Mesenteric fat pad (tissue), 1 donor: ENCODE measurements around the gene PLA1A. TPM values are rescaled to one million over a fixed set of nuclear protein-coding genes. Genes with fewer than 3 reads are reported as not detected.
"Not testable (repeated sequence)": the region's sequence is repeated elsewhere in the genome, so short reads cannot be mapped to it uniquely, and the experiment has no call there.

Experiments used
- DNase-seq: peaks from one replicate; pipeline ENCODE4 v3.0.0-alpha.2; 2020; ENCODE audit warnings: low spot score
- total RNA-seq: library from RNA; stranded (reverse); fragmentation: NEBNext Ultra II Directional; extraction: Animal tissue kit (Norgen Biotek cat#: 25700); gene quantifications from one replicate; pipeline ENCODE4 v1.2.1, GENCODE V29; 2021
- donor health status: DM: yes; HTN: yes; CAD: no.

The PLA1A gene
- total RNA-seq, 1 donor from 2014 or later: 3.4 TPM

- DNase-seq: no peak
Measured at GRCh38 chr3:119575507-119575906, 22.2 kb upstream of the PLA1A start.

- DNase-seq: peak; percentile 95
Measured at GRCh38 chr3:119579366-119580066, 18.2 kb upstream of the PLA1A start, which contains the start of gene ADPRH. TSS of gene ADPRH (plus strand) at chr3:119579492. CDS start at chr3:119582170, 2,678 bp downstream.

- DNase-seq: no peak
Measured at GRCh38 chr3:119580067-119580760, 17.5 kb upstream of the PLA1A start.

GRCh38 chr3:119582178-119582577, 15.5 kb upstream of the PLA1A start:
- DNase-seq: no peak

GRCh38 chr3:119585208-119585607, 12.5 kb upstream of the PLA1A start:
- DNase-seq: no peak

- no peak for DNase-seq
Measured at GRCh38 chr3:119585856-119586570, 11.7 kb upstream of the PLA1A start.

GRCh38 chr3:119586733-119587172, 10.9 kb upstream of the PLA1A start:
- no peak for DNase-seq

- no peak for DNase-seq
Measured at GRCh38 chr3:119588112-119588511, 9.6 kb upstream of the PLA1A start.

GRCh38 chr3:119589102-119589773, 8.4 kb upstream of the PLA1A start:
- no peak for DNase-seq

GRCh38 chr3:119590706-119591105, 7.0 kb upstream of the PLA1A start:
- DNase-seq: no peak

- DNase-seq: no peak
Measured at GRCh38 chr3:119592861-119593260, 4.8 kb upstream of the PLA1A start.

- no peak for DNase-seq
Measured at GRCh38 chr3:119594066-119594465, 3.6 kb upstream of the PLA1A start.

- DNase-seq: not testable (repeated sequence)
Measured at GRCh38 chr3:119594929-119595328, 2.8 kb upstream of the PLA1A start.

GRCh38 chr3:119595639-119596334, 1.9 kb upstream of the PLA1A start:
- no peak for DNase-seq

GRCh38 chr3:119596398-119596797, 1.3 kb upstream of the PLA1A start:
- no peak for DNase-seq

- no peak for DNase-seq
Measured at GRCh38 chr3:119598410-119599098, 869 bp downstream of the PLA1A start.

GRCh38 chr3:119599558-119600174, 2.0 kb downstream of the PLA1A start:
- no peak for DNase-seq

GRCh38 chr3:119600732-119601131, 3.0 kb downstream of the PLA1A start:
- no peak for DNase-seq

GRCh38 chr3:119601154-119601553, 3.5 kb downstream of the PLA1A start:
- no peak for DNase-seq

GRCh38 chr3:119602676-119603075, 5.0 kb downstream of the PLA1A start:
- no peak for DNase-seq
